ENCODE measurements around the gene IRGQ.

Gene IRGQ

GRCh38 chr19:43595999-43596841 lies at the start of gene IRGQ, which contains the start of gene ZNF576:
Gene IRGQ, minus strand, starts transcription at chr19:43596134. Its CDS starts 796 bp downstream, at chr19:43595338.
Gene ZNF576, plus strand, starts transcription at chr19:43596595. Its CDS starts 514 bp downstream, at chr19:43597109.
- TF ChIP-seq CTCF (conservative IDR thresholded peaks at IDR 0.05; ENCODE audit: low read length) = 0 out of 2 replicates have a peak, but pooled peaks have one; percentile 12
- H3K4me3 ChIP-seq (ENCODE audit: low read length) = peak within 1 kb of the TSS; percentile 92
- DNase-seq (ENCODE audit: low read depth) = peak; percentile 98

GRCh38 chr19:43644181-43644580 lies 48.2 kb upstream of the IRGQ start:
- DNase-seq (ENCODE audit: low read depth) = no peak
- no peak overlapping the region for H3K4me3 ChIP-seq (ENCODE audit: low read length)
- TF ChIP-seq CTCF (conservative IDR thresholded peaks at IDR 0.05; ENCODE audit: low read length) = no peak

GRCh38 chr19:43643326-43643725 lies 47.4 kb upstream of the IRGQ start:
- DNase-seq (ENCODE audit: low read depth) = no peak
- TF ChIP-seq CTCF (conservative IDR thresholded peaks at IDR 0.05; ENCODE audit: low read length) = no peak
- H3K4me3 ChIP-seq (ENCODE audit: low read length) = no peak overlapping the region

GRCh38 chr19:43642531-43642930 lies 46.6 kb upstream of the IRGQ start:
- DNase-seq (ENCODE audit: low read depth) = no peak
- H3K4me3 ChIP-seq (ENCODE audit: low read length) = no peak overlapping the region
- no peak for TF ChIP-seq CTCF (conservative IDR thresholded peaks at IDR 0.05; ENCODE audit: low read length)

GRCh38 chr19:43641333-43641732 lies 45.4 kb upstream of the IRGQ start:
- H3K4me3 ChIP-seq (ENCODE audit: low read length) = no peak overlapping the region
- no peak for DNase-seq (ENCODE audit: low read depth)
- no peak for TF ChIP-seq CTCF (conservative IDR thresholded peaks at IDR 0.05; ENCODE audit: low read length)

- no peak for TF ChIP-seq CTCF (conservative IDR thresholded peaks at IDR 0.05; ENCODE audit: low read length)
- peak overlapping the region; percentile 59 for H3K4me3 ChIP-seq (ENCODE audit: low read length)
- no peak for DNase-seq (ENCODE audit: low read depth)
Observed at GRCh38 chr19:43640424-43640757, 44.5 kb upstream of the IRGQ start.

Data from AG10803 (cell line).